Transverse colon (tissue), 4 donors: ENCODE results near the gene NECTIN4.

Experiments
- EP300 ChIP-seq: sonication (generic); formaldehyde crosslinking; IDR thresholded peaks from one replicate; pipeline ENCODE4 v1.6.1; 2017; ENCODE audit warnings: antibody characterized with exemption, low read depth
- POLR2A ChIP-seq: fragments of 450-650 bp; IDR thresholded peaks from one replicate; pipeline ENCODE4 v1.6.1; 2016; ENCODE audit warnings: antibody characterized with exemption, mild to moderate bottlenecking, moderate library complexity
- POLR2AphosphoS5 ChIP-seq, 3 donors: sonication (generic); formaldehyde crosslinking; IDR thresholded peaks; one replicate each; pipeline ENCODE4 v1.6.1; 2016; ENCODE audit warnings: antibody characterized with exemption in 3 of 3
- TF ChIP-seq, protein P1 (sequence below), 5 experiments: fragments of 200-600 bp in 3 of 5; fragments of 450-650 bp in 2 of 5; sonication (generic) in 3 of 5; IDR thresholded peaks; 1 replicate in 2 of 5; 2 replicates in 3 of 5; pipeline ENCODE4 v1.5.1; 2016 to 2017; ENCODE audit warnings: antibody characterized with exemption in 5 of 5, inconsistent platforms in 3 of 5, mild to moderate bottlenecking in 2 of 5, moderate library complexity in 1 of 5

DNA sequence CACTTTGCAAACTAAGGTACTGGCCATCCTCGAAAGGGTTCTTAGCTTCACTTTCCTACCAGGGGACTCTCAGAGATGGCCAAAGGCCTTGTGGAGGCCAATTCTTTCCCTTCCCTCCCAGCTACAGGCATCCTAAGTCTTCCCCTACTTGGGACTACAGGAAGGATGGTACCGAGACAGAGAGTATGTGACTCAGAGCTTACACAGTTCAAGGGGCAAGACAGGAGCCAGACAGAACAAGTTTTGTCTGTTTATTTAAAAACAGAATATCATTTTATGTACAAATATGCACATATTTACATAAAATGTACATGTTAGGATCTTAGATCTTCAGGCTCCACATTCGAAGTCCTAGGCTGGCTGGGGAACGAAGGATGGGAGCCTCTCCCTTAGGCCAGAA, 18.6 kb downstream of the NECTIN4 start:
- TF ChIP-seq POLR2A, result no peak
- TF ChIP-seq, protein P1, sequence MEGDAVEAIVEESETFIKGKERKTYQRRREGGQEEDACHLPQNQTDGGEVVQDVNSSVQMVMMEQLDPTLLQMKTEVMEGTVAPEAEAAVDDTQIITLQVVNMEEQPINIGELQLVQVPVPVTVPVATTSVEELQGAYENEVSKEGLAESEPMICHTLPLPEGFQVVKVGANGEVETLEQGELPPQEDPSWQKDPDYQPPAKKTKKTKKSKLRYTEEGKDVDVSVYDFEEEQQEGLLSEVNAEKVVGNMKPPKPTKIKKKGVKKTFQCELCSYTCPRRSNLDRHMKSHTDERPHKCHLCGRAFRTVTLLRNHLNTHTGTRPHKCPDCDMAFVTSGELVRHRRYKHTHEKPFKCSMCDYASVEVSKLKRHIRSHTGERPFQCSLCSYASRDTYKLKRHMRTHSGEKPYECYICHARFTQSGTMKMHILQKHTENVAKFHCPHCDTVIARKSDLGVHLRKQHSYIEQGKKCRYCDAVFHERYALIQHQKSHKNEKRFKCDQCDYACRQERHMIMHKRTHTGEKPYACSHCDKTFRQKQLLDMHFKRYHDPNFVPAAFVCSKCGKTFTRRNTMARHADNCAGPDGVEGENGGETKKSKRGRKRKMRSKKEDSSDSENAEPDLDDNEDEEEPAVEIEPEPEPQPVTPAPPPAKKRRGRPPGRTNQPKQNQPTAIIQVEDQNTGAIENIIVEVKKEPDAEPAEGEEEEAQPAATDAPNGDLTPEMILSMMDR (IDR thresholded peaks at IDR 0.05), result no peak
- TF ChIP-seq EP300, result no peak
- TF ChIP-seq POLR2AphosphoS5 (IDR thresholded peaks at IDR 0.05), result no peak
